K562 (cell line): ENCODE data around the gene GIPR. TPM values are rescaled to one million over a fixed set of nuclear protein-coding genes. Genes with fewer than 3 reads are reported as not detected.

ENCODE experiments used
- ASH1L ChIP-seq: fragments of 450-650 bp; IDR thresholded peaks from 2 replicates; pipeline ENCODE4 v1.6.1; 2018; ENCODE audit warnings: borderline replicate concordance, mild to moderate bottlenecking, low read depth; ENCODE audit not compliant: partially characterized antibody
- ATF7 ChIP-seq: fragments of 450-650 bp; IDR thresholded peaks from 2 replicates; pipeline ENCODE4 v1.7.1; 2014; ENCODE audit warnings: mild to moderate bottlenecking, moderate library complexity
- BHLHE40 ChIP-seq: IDR thresholded peaks from 2 replicates; pipeline ENCODE4 v1.6.1; 2011; ENCODE audit warnings: low read length, improper control_type of control experiment
- CGGBP1 ChIP-seq: fragments of 250-450 bp; sonication (Bioruptor Pico); IDR thresholded peaks from 2 replicates; pipeline ENCODE4 v1.9.0; 2021; ENCODE audit warnings: mild to moderate bottlenecking
- CREB1 ChIP-seq, 2 experiments: sonication (generic) in 1 of 2; formaldehyde crosslinking in 1 of 2; IDR thresholded peaks; 2 replicates each; pipeline versions ENCODE4 v1.6.1 to v1.8.0; 2012 to 2022; ENCODE audit warnings: inconsistent platforms in 1 of 2, mild to moderate bottlenecking in 1 of 2, missing genetic modification reagents in 1 of 2, moderate library complexity in 1 of 2
- CREM ChIP-seq: IDR thresholded peaks from 2 replicates; pipeline ENCODE4 v1.6.1; 2014; ENCODE audit warnings: antibody characterized with exemption, low read depth
- EHMT2 ChIP-seq: fragments of 450-650 bp; IDR thresholded peaks from 2 replicates; pipeline ENCODE4 v1.6.1; 2018; ENCODE audit warnings: antibody characterized with exemption
- EWSR1 ChIP-seq: fragments of 450-650 bp; IDR thresholded peaks from 2 replicates; pipeline ENCODE4 v1.6.1; 2018; ENCODE audit warnings: borderline replicate concordance, mild to moderate bottlenecking, low read depth, moderate library complexity; ENCODE audit not compliant: partially characterized antibody
- KDM2B ChIP-seq: fragments of 250-450 bp; sonication (Bioruptor Pico); IDR thresholded peaks from 2 replicates; pipeline ENCODE4 v1.8.0; 2021; ENCODE audit warnings: mild to moderate bottlenecking, moderate library complexity
- LCOR ChIP-seq: sonication (generic); formaldehyde crosslinking; IDR thresholded peaks from 2 replicates; pipeline ENCODE4 v1.8.0; 2022; ENCODE audit warnings: mild to moderate bottlenecking, missing genetic modification reagents
- NBN ChIP-seq: fragments of 450-650 bp; IDR thresholded peaks from 2 replicates; pipeline ENCODE4 v1.6.1; 2016; ENCODE audit warnings: low read depth, mild to moderate bottlenecking
- NFXL1 ChIP-seq: fragments of 450-650 bp; formaldehyde crosslinking; IDR thresholded peaks from 2 replicates; pipeline ENCODE4 v1.4.0; 2021; ENCODE audit warnings: mild to moderate bottlenecking
- NR2F6 ChIP-seq: fragments of 450-650 bp; formaldehyde crosslinking; IDR thresholded peaks from 2 replicates; pipeline ENCODE4 v1.4.0; 2020; ENCODE audit warnings: mild to moderate bottlenecking
- POLR2A ChIP-seq: fragments of 450-650 bp; conservative IDR thresholded peaks from 2 replicates; pipeline ENCODE4 v1.6.1; 2016
- SREBF1 ChIP-seq: fragments of 150-350 bp; IDR thresholded peaks from 2 replicates; pipeline ENCODE4 v1.6.1; 2014; ENCODE audit warnings: antibody characterized with exemption, low read depth, low read length, borderline replicate concordance
- SRSF1 ChIP-seq: fragments of 200-400 bp; formaldehyde crosslinking; IDR thresholded peaks from 2 replicates; pipeline ENCODE4 v1.6.1; 2017; ENCODE audit warnings: mild to moderate bottlenecking, low read depth, low read length, moderate library complexity
- TCF7L2 ChIP-seq: fragments of 150-350 bp; IDR thresholded peaks from 2 replicates; pipeline ENCODE4 v1.6.1; 2016; ENCODE audit warnings: low read depth, mild to moderate bottlenecking, low read length, moderate library complexity
- ZC3H11A ChIP-seq: IDR thresholded peaks from 2 replicates; pipeline ENCODE4 v1.6.1; 2012; ENCODE audit warnings: low read depth, low read length, improper control_type of control experiment
- ZKSCAN3 ChIP-seq: fragments of 250-450 bp; sonication (Bioruptor Pico); IDR thresholded peaks from 2 replicates; pipeline ENCODE4 v1.4.0; 2020
- ZNF431 ChIP-seq: sonication (generic); formaldehyde crosslinking; IDR thresholded peaks from 2 replicates; pipeline ENCODE4 v1.8.0; 2022; ENCODE audit warnings: mild to moderate bottlenecking, missing genetic modification reagents
- ZSCAN32 ChIP-seq: fragments of 450-650 bp; formaldehyde crosslinking; IDR thresholded peaks from 2 replicates; pipeline ENCODE4 v1.4.0; 2020; ENCODE audit warnings: mild to moderate bottlenecking, moderate library complexity
- polyA plus RNA-seq, 8 experiments: library from polyadenylated mRNA; depleted of rRNA in 4 of 8; stranded (reverse) in 5 of 8; unstranded in 3 of 8; fragments of >200 nt; fragmentation: Nextera tagmentation in 2 of 8; fragmentation: Illumina TruSeq in 1 of 8; extraction: Ambion mirVana in 2 of 8; extraction: Trizol in 1 of 8; gene quantifications; 2 replicates each; pipeline versions ENCODE4 v1.2.1 to v1.2.3, GENCODE V29; 2011 to 2014; ENCODE audit warnings: inconsistent platforms in 1 of 8, missing spikeins in 1 of 8
- total RNA-seq, 7 experiments: library from RNA; depleted of rRNA in 6 of 7; stranded (reverse); fragments of >200 nt in 6 of 7; fragmentation: Illumina TruSeq in 2 of 7; extraction: Trizol in 2 of 7; gene quantifications; 2 replicates each; pipeline versions ENCODE4 v1.2.1 to v1.2.3, GENCODE V29; 2011 to 2021; ENCODE audit warnings: low replicate concordance in 1 of 7
- TF ChIP-seq, protein P1 (sequence below): sonication (generic); formaldehyde crosslinking; IDR thresholded peaks from 2 replicates; pipeline ENCODE4 v1.8.0; 2022; ENCODE audit warnings: mild to moderate bottlenecking, missing genetic modification reagents, borderline replicate concordance
- TF ChIP-seq, protein P2 (sequence below): sonication (generic); formaldehyde crosslinking; IDR thresholded peaks from 2 replicates; pipeline ENCODE4 v1.8.0; 2022; ENCODE audit warnings: mild to moderate bottlenecking, missing genetic modification reagents

GIPR gene
- total and polyA plus RNA-seq, 9 of the 15 experiments (the other 6 are each of a cell fraction or from before 2014, with no cell fraction given), result 2.2 to 26.8 (median 12.7) TPM

DNA sequence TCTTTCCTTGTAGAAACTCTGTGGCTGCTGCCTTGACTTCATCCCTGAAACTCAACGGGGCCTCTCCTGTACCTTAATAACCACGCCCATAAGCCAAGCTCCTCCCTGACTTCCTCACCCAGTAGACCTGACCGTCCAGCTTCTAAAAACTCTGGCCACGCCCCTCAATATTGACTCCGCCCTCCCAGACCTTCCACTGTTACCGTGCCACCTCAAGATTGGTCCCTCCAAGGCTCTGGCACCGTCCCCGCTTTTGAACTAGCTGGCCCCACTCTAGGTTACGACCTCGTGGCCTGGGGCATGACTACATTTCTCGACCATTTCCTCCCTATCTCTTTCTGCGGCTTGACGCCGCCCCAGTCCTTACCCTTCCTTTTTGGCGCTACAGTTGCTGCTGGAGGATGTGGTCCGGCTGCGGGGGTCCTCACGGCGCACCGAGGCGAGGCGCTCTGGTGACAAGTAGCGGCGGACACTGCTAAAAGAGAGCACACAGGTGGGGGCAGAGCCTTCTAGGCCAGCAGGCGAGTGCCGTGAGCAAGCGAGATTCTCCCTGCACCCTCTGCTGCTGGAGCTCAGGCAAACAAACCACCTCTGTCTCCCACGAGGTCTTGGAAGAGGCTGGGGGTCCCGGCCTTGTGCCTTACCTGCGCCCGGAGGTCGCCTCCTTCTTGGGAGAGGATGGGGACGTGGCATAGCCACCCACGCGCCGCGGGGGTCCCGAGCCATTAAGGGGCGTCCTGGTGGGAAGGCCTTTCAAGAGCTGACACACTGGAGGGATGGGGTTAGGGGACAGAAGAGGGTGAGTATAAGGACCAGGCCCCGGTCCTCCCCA lies 26.5 kb upstream of the GIPR start (continued):
- TF ChIP-seq ZNF431 (CRISPR knock-in tag) (peak; percentile 14; the same call in 1 of the 2 replicates), LCOR (CRISPR knock-in tag) (peak; percentile 94), ZC3H11A (no peak), TCF7L2 (no peak), EWSR1 (no peak), ZKSCAN3 (no peak), CREB1 (IDR thresholded peaks at IDR 0.05) (no peak), CREB1 (CRISPR knock-in tag; IDR thresholded peaks at IDR 0.05) (0 out of 2 replicates have a peak, but pooled peaks have one; percentile 1), KDM2B (CRISPR knock-in tag) (no peak), ASH1L (no peak), EHMT2 (no peak), POLR2A (peak; percentile 68), NR2F6 (CRISPR knock-in tag) (no peak), ATF7 (0 out of 2 replicates have a peak, but pooled peaks have one; percentile 23), SRSF1 (no peak), BHLHE40 (no peak), SREBF1 (no peak), CREM (0 out of 2 replicates have a peak, but pooled peaks have one; percentile 5), NBN (no peak), NFXL1 (no peak), ZSCAN32 (no peak), CGGBP1 (CRISPR knock-in tag) (no peak)
- TF ChIP-seq, protein P1, sequence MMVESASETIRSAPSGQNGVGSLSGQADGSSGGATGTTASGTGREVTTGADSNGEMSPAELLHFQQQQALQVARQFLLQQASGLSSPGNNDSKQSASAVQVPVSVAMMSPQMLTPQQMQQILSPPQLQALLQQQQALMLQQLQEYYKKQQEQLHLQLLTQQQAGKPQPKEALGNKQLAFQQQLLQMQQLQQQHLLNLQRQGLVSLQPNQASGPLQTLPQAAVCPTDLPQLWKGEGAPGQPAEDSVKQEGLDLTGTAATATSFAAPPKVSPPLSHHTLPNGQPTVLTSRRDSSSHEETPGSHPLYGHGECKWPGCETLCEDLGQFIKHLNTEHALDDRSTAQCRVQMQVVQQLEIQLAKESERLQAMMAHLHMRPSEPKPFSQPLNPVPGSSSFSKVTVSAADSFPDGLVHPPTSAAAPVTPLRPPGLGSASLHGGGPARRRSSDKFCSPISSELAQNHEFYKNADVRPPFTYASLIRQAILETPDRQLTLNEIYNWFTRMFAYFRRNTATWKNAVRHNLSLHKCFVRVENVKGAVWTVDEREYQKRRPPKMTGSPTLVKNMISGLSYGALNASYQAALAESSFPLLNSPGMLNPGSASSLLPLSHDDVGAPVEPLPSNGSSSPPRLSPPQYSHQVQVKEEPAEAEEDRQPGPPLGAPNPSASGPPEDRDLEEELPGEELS (CRISPR knock-in tag), result peak; percentile 91; the same call in 1 of the 2 replicates
- TF ChIP-seq, protein P2, sequence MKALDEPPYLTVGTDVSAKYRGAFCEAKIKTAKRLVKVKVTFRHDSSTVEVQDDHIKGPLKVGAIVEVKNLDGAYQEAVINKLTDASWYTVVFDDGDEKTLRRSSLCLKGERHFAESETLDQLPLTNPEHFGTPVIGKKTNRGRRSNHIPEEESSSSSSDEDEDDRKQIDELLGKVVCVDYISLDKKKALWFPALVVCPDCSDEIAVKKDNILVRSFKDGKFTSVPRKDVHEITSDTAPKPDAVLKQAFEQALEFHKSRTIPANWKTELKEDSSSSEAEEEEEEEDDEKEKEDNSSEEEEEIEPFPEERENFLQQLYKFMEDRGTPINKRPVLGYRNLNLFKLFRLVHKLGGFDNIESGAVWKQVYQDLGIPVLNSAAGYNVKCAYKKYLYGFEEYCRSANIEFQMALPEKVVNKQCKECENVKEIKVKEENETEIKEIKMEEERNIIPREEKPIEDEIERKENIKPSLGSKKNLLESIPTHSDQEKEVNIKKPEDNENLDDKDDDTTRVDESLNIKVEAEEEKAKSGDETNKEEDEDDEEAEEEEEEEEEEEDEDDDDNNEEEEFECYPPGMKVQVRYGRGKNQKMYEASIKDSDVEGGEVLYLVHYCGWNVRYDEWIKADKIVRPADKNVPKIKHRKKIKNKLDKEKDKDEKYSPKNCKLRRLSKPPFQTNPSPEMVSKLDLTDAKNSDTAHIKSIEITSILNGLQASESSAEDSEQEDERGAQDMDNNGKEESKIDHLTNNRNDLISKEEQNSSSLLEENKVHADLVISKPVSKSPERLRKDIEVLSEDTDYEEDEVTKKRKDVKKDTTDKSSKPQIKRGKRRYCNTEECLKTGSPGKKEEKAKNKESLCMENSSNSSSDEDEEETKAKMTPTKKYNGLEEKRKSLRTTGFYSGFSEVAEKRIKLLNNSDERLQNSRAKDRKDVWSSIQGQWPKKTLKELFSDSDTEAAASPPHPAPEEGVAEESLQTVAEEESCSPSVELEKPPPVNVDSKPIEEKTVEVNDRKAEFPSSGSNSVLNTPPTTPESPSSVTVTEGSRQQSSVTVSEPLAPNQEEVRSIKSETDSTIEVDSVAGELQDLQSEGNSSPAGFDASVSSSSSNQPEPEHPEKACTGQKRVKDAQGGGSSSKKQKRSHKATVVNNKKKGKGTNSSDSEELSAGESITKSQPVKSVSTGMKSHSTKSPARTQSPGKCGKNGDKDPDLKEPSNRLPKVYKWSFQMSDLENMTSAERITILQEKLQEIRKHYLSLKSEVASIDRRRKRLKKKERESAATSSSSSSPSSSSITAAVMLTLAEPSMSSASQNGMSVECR (CRISPR knock-in tag), result peak; percentile 71
